IMR-90 (cell line): ENCODE data around the gene LYPD8. TPM values are rescaled to one million over a fixed set of nuclear protein-coding genes. Genes with fewer than 3 reads are reported as not detected.

Experiments
- ATAC-seq: fragments of 200-7000 bp; cut with Tn5 transposase; 2 replicates; pipeline ENCODE4 v1.9.1; 2020; ENCODE audit warnings: low read depth, mild to moderate bottlenecking, moderate library complexity
- BruUV-seq: library from RNA; stranded (reverse); fragments of 400-500 nt; replicated peaks from 2 replicates; lab custom pipeline; 2021; lab: Mats Ljungman, UMichigan
- CTCF ChIA-PET: fragments of 300-600 bp; formaldehyde crosslinking; extraction: SDS; loops from one replicate; lab custom pipeline; 2021; ENCODE audit warnings: antibody characterized with exemption; lab: Yijun Ruan, JAX
- POLR2A ChIA-PET: fragments of 300-600 bp; sonication (Branson Sonifier 250); formaldehyde crosslinking; loops from one replicate; lab custom pipeline; 2022; ENCODE audit warnings: antibody characterized with exemption; ENCODE audit not compliant: unreplicated experiment; lab: Charles Lee
- DNase-seq: peaks from one replicate; pipeline ENCODE4 v3.0.0; 2013
- H2AFZ ChIP-seq: replicated peaks from 2 replicates; pipeline ENCODE3; 2013; ENCODE audit warnings: low read length, mild to moderate bottlenecking; ENCODE audit not compliant: poor library complexity
- H2AK5ac ChIP-seq: 2 replicates; pipeline ENCODE4 v1.6.1; 2013; ENCODE audit warnings: low read depth, low read length, inconsistent platforms
- H2AK9ac ChIP-seq: replicated peaks from 2 replicates; pipeline ENCODE3; 2013; ENCODE audit warnings: mild to moderate bottlenecking, low read depth, low read length, moderate library complexity; ENCODE audit not compliant: poor library complexity
- H2BK120ac ChIP-seq: 2 replicates; pipeline ENCODE4 v1.6.1; 2013; ENCODE audit warnings: low read depth, low read length, inconsistent platforms
- H2BK15ac ChIP-seq: 3 replicates; pipeline ENCODE4 v1.6.1; 2013; ENCODE audit warnings: low read depth, low read length, inconsistent platforms
- H2BK20ac ChIP-seq: 2 replicates; pipeline ENCODE4 v1.6.1; 2013; ENCODE audit warnings: low read depth, mild to moderate bottlenecking, inconsistent platforms, low read length, moderate library complexity
- H2BK5ac ChIP-seq: 2 replicates; pipeline ENCODE4 v1.6.1; 2013; ENCODE audit warnings: mild to moderate bottlenecking, low read depth, low read length, inconsistent platforms; ENCODE audit not compliant: poor library complexity, severe bottlenecking
- H3K14ac ChIP-seq: replicated peaks from 2 replicates; pipeline ENCODE4 v1.6.1; 2013; ENCODE audit warnings: low read depth, low read length, inconsistent platforms
- H3K18ac ChIP-seq: 2 replicates; pipeline ENCODE4 v1.6.1; 2013; ENCODE audit warnings: low read depth, low read length, control low read depth
- H3K23ac ChIP-seq: 2 replicates; pipeline ENCODE4 v1.6.1; 2013; ENCODE audit warnings: low read depth, low read length, inconsistent platforms
- H3K27ac ChIP-seq: 2 replicates; pipeline ENCODE4 v1.5.1; 2013; ENCODE audit warnings: mild to moderate bottlenecking, control low read depth, low read length; ENCODE audit not compliant: insufficient read depth
- H3K27me3 ChIP-seq: 2 replicates; pipeline ENCODE4 v1.6.1; 2013; ENCODE audit warnings: low read length; ENCODE audit not compliant: control insufficient read depth, insufficient read depth
- H3K36me3 ChIP-seq: 2 replicates; pipeline ENCODE4 v1.6.1; 2013; ENCODE audit warnings: low read length, mixed read lengths; ENCODE audit not compliant: control insufficient read depth, insufficient read depth
- H3K4ac ChIP-seq: 2 replicates; pipeline ENCODE4 v1.6.1; 2013; ENCODE audit warnings: low read depth, low read length, inconsistent platforms
- H3K4me1 ChIP-seq: 2 replicates; pipeline ENCODE4 v1.6.1; 2013; ENCODE audit warnings: low read length, mixed read lengths; ENCODE audit not compliant: control insufficient read depth, insufficient read depth
- H3K4me2 ChIP-seq: 2 replicates; pipeline ENCODE4 v1.6.1; 2013; ENCODE audit warnings: low read depth, mild to moderate bottlenecking, control low read depth, low read length, moderate library complexity
- H3K4me3 ChIP-seq: 2 replicates; pipeline ENCODE4 v1.5.1; 2013; ENCODE audit warnings: low read depth, mild to moderate bottlenecking, control low read depth, low read length, moderate library complexity; ENCODE audit not compliant: insufficient read depth
- H3K56ac ChIP-seq: 2 replicates; pipeline ENCODE4 v1.6.1; 2013; ENCODE audit warnings: low read length, inconsistent platforms; ENCODE audit not compliant: insufficient read depth; ENCODE audit errors: extremely low read depth
- H3K79me1 ChIP-seq, 2 experiments: 2 replicates each; pipeline ENCODE4 v1.6.1; 2013; ENCODE audit warnings: low read length in 2 of 2, inconsistent platforms in 1 of 2, low read depth in 1 of 2
- H3K9ac ChIP-seq: 2 replicates; pipeline ENCODE4 v1.6.1; 2013; ENCODE audit warnings: low read depth, low read length, control low read depth
- H3K9me1 ChIP-seq: 2 replicates; pipeline ENCODE4 v1.6.1; 2013; ENCODE audit warnings: low read length, inconsistent platforms; ENCODE audit not compliant: insufficient read depth
- H3K9me3 ChIP-seq: 2 replicates; pipeline ENCODE4 v1.6.1; 2013; ENCODE audit warnings: low read length; ENCODE audit not compliant: control insufficient read depth, insufficient read depth
- H4K20me1 ChIP-seq: 2 replicates; pipeline ENCODE4 v1.6.1; 2013; ENCODE audit warnings: low read length, inconsistent platforms; ENCODE audit not compliant: insufficient read depth
- H4K5ac ChIP-seq: 2 replicates; pipeline ENCODE4 v1.6.1; 2013; ENCODE audit warnings: mild to moderate bottlenecking, low read depth, low read length, control low read depth
- H4K8ac ChIP-seq, 2 experiments: 2 replicates each; pipeline ENCODE4 v1.6.1; 2013; ENCODE audit warnings: low read depth in 2 of 2, low read length in 2 of 2, control low read depth in 1 of 2, inconsistent platforms in 1 of 2
- H4K91ac ChIP-seq: 2 replicates; pipeline ENCODE4 v1.6.1; 2013; ENCODE audit warnings: low read depth, low read length, inconsistent platforms; ENCODE audit not compliant: insufficient read depth
- CEBPB ChIP-seq: IDR thresholded peaks from 2 replicates; pipeline ENCODE4 v1.6.1; 2012; ENCODE audit warnings: low read depth, low read length, improper control_type of control experiment
- CHD1 ChIP-seq: IDR thresholded peaks from 2 replicates; pipeline ENCODE4 v1.6.1; 2012; ENCODE audit warnings: low read depth, low read length, improper control_type of control experiment
- FOS ChIP-seq: fragments of 150-350 bp; IDR thresholded peaks from 2 replicates; pipeline ENCODE4 v1.6.1; 2016; ENCODE audit warnings: low read depth, low read length
- MAFK ChIP-seq: IDR thresholded peaks from 2 replicates; pipeline ENCODE4 v1.6.1; 2012; ENCODE audit warnings: low read depth, low read length, improper control_type of control experiment
- MAZ ChIP-seq: IDR thresholded peaks from 2 replicates; pipeline ENCODE4 v1.6.1; 2012; ENCODE audit warnings: low read depth, mild to moderate bottlenecking, low read length, improper control_type of control experiment, moderate library complexity, borderline replicate concordance
- MXI1 ChIP-seq: IDR thresholded peaks from 2 replicates; pipeline ENCODE4 v1.6.1; 2012; ENCODE audit warnings: low read depth, mild to moderate bottlenecking, low read length, moderate library complexity, borderline replicate concordance
- NFE2L2 ChIP-seq: fragments of 150-350 bp; IDR thresholded peaks from 2 replicates; pipeline ENCODE4 v1.6.1; 2016; ENCODE audit warnings: low read depth, mild to moderate bottlenecking, low read length
- POLR2A ChIP-seq: IDR thresholded peaks from 2 replicates; pipeline ENCODE4 v1.6.1; 2012; ENCODE audit warnings: mild to moderate bottlenecking, low read depth, low read length
- RAD21 ChIP-seq: IDR thresholded peaks from 2 replicates; pipeline ENCODE4 v1.6.1; 2012; ENCODE audit warnings: low read length, improper control_type of control experiment
- RFX5 ChIP-seq: IDR thresholded peaks from 2 replicates; pipeline ENCODE4 v1.8.0; 2012; ENCODE audit warnings: low read depth, mild to moderate bottlenecking, low read length, moderate library complexity
- SMC3 ChIP-seq: fragments of 150-350 bp; IDR thresholded peaks from 2 replicates; pipeline ENCODE4 v1.6.1; 2016; ENCODE audit warnings: low read depth, mild to moderate bottlenecking, antibody characterized with exemption, low read length, moderate library complexity
- WGBS, 2 experiments: methylation state at CpG; one replicate each; pipeline versions ENCODE4 v1.1.5 to v1.1.7; 2013; ENCODE audit warnings: missing lambda C conversion rate in 2 of 2; ENCODE audit not compliant: insufficient read length in 1 of 2; ENCODE audit errors: extremely low coverage in 2 of 2; 5-methylcytosine and 5-hydroxymethylcytosine counted together
- dilution Hi-C: fragments of 300-500 bp; cut with HindIII; formaldehyde crosslinking; loops from one replicate; pipeline ENCODE4 v1.14.3; 2018; ENCODE audit warnings: low sequenced_read_pairs; ENCODE audit not compliant: unreplicated experiment
- in situ Hi-C: fragments of 300-500 bp; cut with MboI; formaldehyde crosslinking; loops from 3 replicates; pipeline ENCODE4 v1.14.3; 2019; ENCODE audit warnings: low sequenced_read_pairs, inconsistent platforms, mixed read lengths
- intact Hi-C: fragments of 100-400 bp; cut with micrococcal nuclease; formaldehyde crosslinking; loops from 2 replicates; pipeline ENCODE4 v1.10.0; 2022
- polyA plus RNA-seq, 3 experiments: library from polyadenylated mRNA; depleted of rRNA; stranded (reverse); fragments of >200 nt; gene quantifications; 2 replicates each; pipeline ENCODE4 v1.2.3, GENCODE V29; 2012; ENCODE audit warnings: low replicate concordance in 1 of 3
- total RNA-seq: library from RNA; depleted of rRNA; stranded (reverse); fragments of >200 nt; gene quantifications from 2 replicates; pipeline ENCODE4 v1.2.3, GENCODE V29; 2012
- TF ChIP-seq, protein P1 (sequence below): fragments of 150-350 bp; IDR thresholded peaks from 2 replicates; pipeline ENCODE4 v1.6.1; 2016; ENCODE audit warnings: low read depth, mild to moderate bottlenecking, low read length, moderate library complexity, borderline replicate concordance
- TF ChIP-seq, protein P2 (sequence below): conservative IDR thresholded peaks from 2 replicates; pipeline ENCODE4 v1.5.1; 2012; ENCODE audit warnings: mild to moderate bottlenecking, low read depth, low read length, improper control_type of control experiment
- TF ChIP-seq, protein P3 (sequence below): fragments of 150-350 bp; IDR thresholded peaks from 2 replicates; pipeline ENCODE4 v1.6.1; 2017; ENCODE audit warnings: mild to moderate bottlenecking, antibody characterized with exemption, low read length, low read depth

The LYPD8 gene
- total and polyA plus RNA-seq, 2 of the 4 experiments (the other 2 are of a cell fraction), result not detected

DNA sequence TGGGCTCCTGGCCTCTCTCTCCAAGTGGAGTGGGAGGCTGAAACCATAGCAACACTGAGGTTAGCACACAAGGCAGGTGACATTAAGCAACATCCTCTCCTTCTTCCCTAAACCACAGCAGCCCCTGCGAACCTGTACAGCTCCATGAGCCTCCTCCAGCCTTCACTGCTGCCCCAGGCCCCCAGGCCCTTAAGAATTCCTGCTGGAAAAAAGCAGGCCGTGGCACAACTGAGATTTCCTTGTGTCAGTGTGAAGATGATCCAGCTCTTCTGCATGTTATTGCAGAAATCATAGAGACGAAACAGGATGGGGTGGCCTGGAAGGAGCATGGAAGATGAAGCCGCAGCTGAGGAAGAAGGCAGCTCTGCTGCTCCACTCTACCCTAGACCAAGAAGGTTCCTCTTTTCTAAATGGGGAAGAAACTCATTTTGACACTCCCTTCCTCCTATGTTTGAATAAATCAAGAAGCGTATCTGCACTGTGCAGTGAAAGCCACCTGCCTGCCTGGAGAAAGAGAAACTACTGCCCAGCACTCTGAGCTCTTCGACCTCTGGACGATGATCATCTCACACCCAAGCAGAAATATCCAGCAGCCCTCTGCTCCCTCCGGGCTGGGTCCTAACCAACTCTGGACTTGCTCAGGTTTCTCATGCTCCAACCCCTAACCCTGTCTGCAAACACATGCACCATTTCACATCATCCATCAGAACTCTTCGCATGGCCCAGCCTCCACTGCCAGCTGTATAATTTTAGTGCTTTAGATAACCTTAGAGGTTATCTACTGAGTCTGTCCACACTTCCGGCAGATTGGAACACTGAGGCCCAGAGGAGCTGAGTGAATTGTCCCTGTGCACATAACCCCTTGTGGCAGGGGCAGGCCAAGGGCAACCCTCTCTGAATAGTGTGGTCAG is 49.5 kb upstream of the LYPD8 start:
- no peak overlapping the region for H2BK20ac ChIP-seq
- no peaks in the 10 kb centered on the region; the same call in 1 of the 2 replicates for H3K27me3 ChIP-seq
- no peak overlapping the region for H3K27ac ChIP-seq
- no peak overlapping the region for H2AFZ ChIP-seq
- no peak overlapping the region for H3K4ac ChIP-seq
- H3K56ac ChIP-seq, result no peak overlapping the region
- ATAC-seq (no peak), DNase-seq (no peak)
- H3K4me3 ChIP-seq, result no peak overlapping the region
- peaks cover under 1% of the 10 kb centered on the region; the same call in 1 of the 2 replicates for H3K9me1 ChIP-seq
- no peak overlapping the region for H2AK9ac ChIP-seq
- 65% methylated on average over 3 of the region's 10 CpGs; no CpG with 5 or more reads in 1 of the 2 experiments for WGBS, 2 experiments
- no peak overlapping the region for H3K9ac ChIP-seq
- H4K5ac ChIP-seq, result no peak overlapping the region
- H3K23ac ChIP-seq, result no peak overlapping the region
- H3K36me3 ChIP-seq, result no peaks in the 10 kb centered on the region
- intact Hi-C loops, result loop anchor here (5.0 kb wide), 1 partner anchor 1413 kb away; no protein-coding TSS in a partner anchor
- H2BK5ac ChIP-seq, result no peak overlapping the region
- no peak overlapping the region for H3K18ac ChIP-seq
- dilution Hi-C loops, result no loop called here
- BruUV-seq, result no TSS peak
- H4K91ac ChIP-seq, result no peak overlapping the region
- H3K9me3 ChIP-seq, result no peaks in the 10 kb centered on the region
- 0 out of 4 replicates have a peak, but pooled peaks cover 0 to 6% of the 10 kb centered on the region in 2 experiments for H3K79me1 ChIP-seq
- H3K4me1 ChIP-seq, result no peaks in the 10 kb centered on the region
- in situ Hi-C loops, result no loop called here
- H4K8ac ChIP-seq, result no peak overlapping the region
- peaks cover 4% of the 10 kb centered on the region; the same call in 1 of the 2 replicates for H4K20me1 ChIP-seq
- no peak overlapping the region for H2BK15ac ChIP-seq
- H3K4me2 ChIP-seq, result no peak overlapping the region
- CTCF ChIA-PET, result no interaction called here
- no peak overlapping the region for H2AK5ac ChIP-seq
- no peak overlapping the region for H3K14ac ChIP-seq
- POLR2A ChIA-PET, result no interaction called here
- no peak overlapping the region for H2BK120ac ChIP-seq
- TF ChIP-seq MAFK (no peak), POLR2A (no peak; the same call in 1 of the 2 replicates), NFE2L2 (no peak), MAZ (no peak), RAD21 (no peak), FOS (no peak), MXI1 (no peak), SMC3 (no peak), RFX5 (no peak), CHD1 (no peak), CEBPB (no peak)
- TF ChIP-seq, protein P1, sequence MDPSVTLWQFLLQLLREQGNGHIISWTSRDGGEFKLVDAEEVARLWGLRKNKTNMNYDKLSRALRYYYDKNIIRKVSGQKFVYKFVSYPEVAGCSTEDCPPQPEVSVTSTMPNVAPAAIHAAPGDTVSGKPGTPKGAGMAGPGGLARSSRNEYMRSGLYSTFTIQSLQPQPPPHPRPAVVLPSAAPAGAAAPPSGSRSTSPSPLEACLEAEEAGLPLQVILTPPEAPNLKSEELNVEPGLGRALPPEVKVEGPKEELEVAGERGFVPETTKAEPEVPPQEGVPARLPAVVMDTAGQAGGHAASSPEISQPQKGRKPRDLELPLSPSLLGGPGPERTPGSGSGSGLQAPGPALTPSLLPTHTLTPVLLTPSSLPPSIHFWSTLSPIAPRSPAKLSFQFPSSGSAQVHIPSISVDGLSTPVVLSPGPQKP, result no peak
- TF ChIP-seq, protein P2, sequence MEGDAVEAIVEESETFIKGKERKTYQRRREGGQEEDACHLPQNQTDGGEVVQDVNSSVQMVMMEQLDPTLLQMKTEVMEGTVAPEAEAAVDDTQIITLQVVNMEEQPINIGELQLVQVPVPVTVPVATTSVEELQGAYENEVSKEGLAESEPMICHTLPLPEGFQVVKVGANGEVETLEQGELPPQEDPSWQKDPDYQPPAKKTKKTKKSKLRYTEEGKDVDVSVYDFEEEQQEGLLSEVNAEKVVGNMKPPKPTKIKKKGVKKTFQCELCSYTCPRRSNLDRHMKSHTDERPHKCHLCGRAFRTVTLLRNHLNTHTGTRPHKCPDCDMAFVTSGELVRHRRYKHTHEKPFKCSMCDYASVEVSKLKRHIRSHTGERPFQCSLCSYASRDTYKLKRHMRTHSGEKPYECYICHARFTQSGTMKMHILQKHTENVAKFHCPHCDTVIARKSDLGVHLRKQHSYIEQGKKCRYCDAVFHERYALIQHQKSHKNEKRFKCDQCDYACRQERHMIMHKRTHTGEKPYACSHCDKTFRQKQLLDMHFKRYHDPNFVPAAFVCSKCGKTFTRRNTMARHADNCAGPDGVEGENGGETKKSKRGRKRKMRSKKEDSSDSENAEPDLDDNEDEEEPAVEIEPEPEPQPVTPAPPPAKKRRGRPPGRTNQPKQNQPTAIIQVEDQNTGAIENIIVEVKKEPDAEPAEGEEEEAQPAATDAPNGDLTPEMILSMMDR, result no peak
- TF ChIP-seq, protein P3, sequence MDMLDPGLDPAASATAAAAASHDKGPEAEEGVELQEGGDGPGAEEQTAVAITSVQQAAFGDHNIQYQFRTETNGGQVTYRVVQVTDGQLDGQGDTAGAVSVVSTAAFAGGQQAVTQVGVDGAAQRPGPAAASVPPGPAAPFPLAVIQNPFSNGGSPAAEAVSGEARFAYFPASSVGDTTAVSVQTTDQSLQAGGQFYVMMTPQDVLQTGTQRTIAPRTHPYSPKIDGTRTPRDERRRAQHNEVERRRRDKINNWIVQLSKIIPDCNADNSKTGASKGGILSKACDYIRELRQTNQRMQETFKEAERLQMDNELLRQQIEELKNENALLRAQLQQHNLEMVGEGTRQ, result no peak
